Activated CD8-positive, alpha-beta memory T cell treated with anti-CD3 and anti-CD28 coated beads, Interleukin-2, amount 50 U/mL, for 48 hours (primary cell): ENCODE data around the gene ACYP2.
"Not testable (repeated sequence)": the region's sequence is repeated elsewhere in the genome, so short reads cannot be mapped to it uniquely, and the experiment has no call there.

ENCODE experiments used
- DNase-seq: peaks from one replicate; pipeline ENCODE4 v3.0.0-alpha.2; 2020

Gene ACYP2

GRCh38 chr2:54099829-54100585 is 15.4 kb upstream of the ACYP2 start:
- DNase-seq: no peak

GRCh38 chr2:54100772-54101171 is 14.6 kb upstream of the ACYP2 start:
- DNase-seq: no peak

GRCh38 chr2:54103454-54104314 is 11.7 kb upstream of the ACYP2 start:
- DNase-seq: no peak

- no peak for DNase-seq
Measured at GRCh38 chr2:54106631-54107454, 8.6 kb upstream of the ACYP2 start.

- no peak for DNase-seq
Measured at GRCh38 chr2:54107455-54107764, 8.0 kb upstream of the ACYP2 start.

GRCh38 chr2:54107903-54108615 is 7.4 kb upstream of the ACYP2 start:
- DNase-seq: no peak

GRCh38 chr2:54109848-54110247 is 5.6 kb upstream of the ACYP2 start:
- no peak for DNase-seq

- not testable (repeated sequence) for DNase-seq
Measured at GRCh38 chr2:54114479-54114878, 936 bp upstream of the ACYP2 start.

- DNase-seq: no peak
Measured at GRCh38 chr2:54114936-54115283, 505 bp upstream of the ACYP2 start.

- DNase-seq: not testable (repeated sequence)
Measured at GRCh38 chr2:54116598-54116997, 1.2 kb downstream of the ACYP2 start.

- no peak for DNase-seq
Measured at GRCh38 chr2:54120950-54121349, 5.5 kb downstream of the ACYP2 start.

- DNase-seq: no peak
Measured at GRCh38 chr2:54122171-54122935, 6.9 kb downstream of the ACYP2 start.

GRCh38 chr2:54122939-54123338 is 7.5 kb downstream of the ACYP2 start:
- no peak for DNase-seq

GRCh38 chr2:54127174-54127573 is 11.8 kb downstream of the ACYP2 start:
- not testable (repeated sequence) for DNase-seq

GRCh38 chr2:54133056-54133455 is 17.6 kb downstream of the ACYP2 start:
- no peak for DNase-seq

- DNase-seq: no peak
Measured at GRCh38 chr2:54139210-54139609, 23.8 kb downstream of the ACYP2 start.

- no peak for DNase-seq
Measured at GRCh38 chr2:54143780-54144179, 28.4 kb downstream of the ACYP2 start.

GRCh38 chr2:54148391-54148790 is 33.0 kb downstream of the ACYP2 start:
- DNase-seq: no peak

- no peak for DNase-seq
Measured at GRCh38 chr2:54149638-54150441, 34.4 kb downstream of the ACYP2 start.

- DNase-seq: no peak
Measured at GRCh38 chr2:54158311-54158710, 42.9 kb downstream of the ACYP2 start.
